OCI-LY7 (cell line): ENCODE measurements around the gene HBQ1.

Experiments used
- CTCF ChIP-seq: fragments of 200-600 bp; sonication (generic); conservative IDR thresholded peaks from 2 replicates; pipeline ENCODE4 v1.5.1; 2014; ENCODE audit warnings: mild to moderate bottlenecking, antibody characterized with exemption, low read length, moderate library complexity, mixed read lengths
- EZH2phosphoT487 ChIP-seq: fragments of 200-600 bp; sonication (generic); IDR thresholded peaks from 2 replicates; pipeline ENCODE4 v1.6.1; 2018; ENCODE audit warnings: low read depth, borderline replicate concordance, mild to moderate bottlenecking, mixed run types, antibody characterized with exemption, low read length, moderate library complexity, mixed read lengths

GRCh38 chr16:130533-131173 lies 49.6 kb upstream of the HBQ1 start:
- TF ChIP-seq CTCF = no peak
- no peak for TF ChIP-seq EZH2phosphoT487
